COLO668 (cell line): Measurements from ENCODE around the gene TJAP1.
A peak's percentile ranks its signal among the peaks of the same experiment; 100 is the strongest.

Experiments used
- DNase-seq: peaks from one replicate; lab custom pipeline; 2025; ENCODE audit not compliant: unreplicated experiment; lab: John Stamatoyannopoulos, UW

Gene TJAP1

DNA sequence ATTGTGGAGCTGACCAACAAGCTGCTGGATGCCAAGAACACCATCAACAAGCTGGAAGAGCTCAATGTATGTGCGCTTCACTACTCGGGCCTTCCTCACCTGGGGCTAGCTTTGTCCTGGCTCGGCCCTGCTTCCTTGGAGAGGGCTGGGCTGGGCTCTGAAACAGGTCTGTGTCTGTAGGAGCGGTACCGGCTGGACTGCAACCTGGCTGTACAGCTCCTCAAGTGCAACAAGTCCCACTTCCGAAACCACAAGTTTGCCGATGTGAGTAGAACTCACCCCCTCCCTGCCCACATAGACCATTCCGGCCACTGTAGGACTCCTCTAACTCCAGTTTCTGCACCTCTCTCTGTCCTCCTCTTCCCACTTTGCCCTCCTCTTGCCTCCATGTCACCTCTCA lies 26.1 kb downstream of the TJAP1 start:
- no peak for DNase-seq

DNA sequence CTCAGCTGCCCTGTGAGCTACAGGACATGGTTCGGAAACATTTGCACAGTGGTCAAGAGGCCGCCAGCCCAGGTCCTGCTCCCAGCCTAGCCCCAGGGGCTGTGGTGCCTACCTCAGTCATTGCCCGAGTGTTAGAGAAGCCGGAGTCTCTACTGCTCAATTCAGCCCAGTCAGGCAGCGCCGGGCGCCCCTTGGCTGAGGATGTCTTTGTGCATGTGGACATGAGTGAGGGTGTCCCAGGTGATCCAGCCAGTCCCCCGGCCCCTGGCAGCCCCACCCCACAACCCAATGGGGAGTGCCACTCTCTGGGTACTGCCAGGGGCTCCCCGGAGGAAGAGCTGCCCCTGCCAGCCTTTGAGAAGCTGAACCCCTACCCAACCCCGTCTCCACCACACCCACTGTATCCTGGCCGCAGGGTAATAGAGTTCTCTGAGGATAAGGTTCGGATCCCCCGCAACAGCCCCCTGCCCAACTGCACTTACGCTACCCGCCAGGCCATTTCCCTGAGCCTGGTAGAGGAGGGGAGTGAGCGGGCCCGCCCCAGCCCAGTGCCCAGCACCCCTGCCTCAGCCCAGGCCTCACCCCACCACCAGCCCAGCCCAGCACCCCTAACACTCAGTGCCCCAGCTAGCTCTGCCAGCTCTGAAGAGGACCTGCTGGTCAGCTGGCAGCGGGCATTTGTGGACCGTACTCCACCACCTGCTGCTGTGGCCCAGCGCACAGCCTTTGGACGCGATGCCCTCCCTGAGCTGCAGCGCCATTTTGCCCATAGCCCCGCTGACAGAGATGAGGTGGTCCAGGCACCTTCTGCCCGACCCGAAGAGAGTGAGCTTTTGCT lies 27.6 kb downstream of the TJAP1 start:
- no peak for DNase-seq

DNA sequence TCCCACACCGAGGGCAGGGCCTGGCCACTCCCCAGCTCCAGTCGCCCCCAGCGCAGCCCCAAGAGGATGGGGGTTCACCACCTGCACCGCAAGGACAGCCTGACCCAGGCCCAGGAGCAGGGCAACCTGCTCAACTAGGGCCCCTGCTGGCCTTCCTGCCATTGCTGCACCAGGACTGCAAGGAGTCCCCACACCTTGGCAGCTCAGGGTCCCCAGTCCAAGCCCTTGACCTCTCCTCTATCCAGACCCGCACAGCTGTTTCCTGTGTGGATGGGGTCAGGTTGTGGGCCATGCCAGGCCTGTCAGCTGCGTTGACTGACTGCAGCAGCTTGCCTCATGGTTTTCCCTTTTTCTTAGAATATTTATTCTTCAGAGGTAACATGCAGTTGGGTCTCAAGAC lies 28.3 kb downstream of the TJAP1 start:
- DNase-seq: no peak

DNA sequence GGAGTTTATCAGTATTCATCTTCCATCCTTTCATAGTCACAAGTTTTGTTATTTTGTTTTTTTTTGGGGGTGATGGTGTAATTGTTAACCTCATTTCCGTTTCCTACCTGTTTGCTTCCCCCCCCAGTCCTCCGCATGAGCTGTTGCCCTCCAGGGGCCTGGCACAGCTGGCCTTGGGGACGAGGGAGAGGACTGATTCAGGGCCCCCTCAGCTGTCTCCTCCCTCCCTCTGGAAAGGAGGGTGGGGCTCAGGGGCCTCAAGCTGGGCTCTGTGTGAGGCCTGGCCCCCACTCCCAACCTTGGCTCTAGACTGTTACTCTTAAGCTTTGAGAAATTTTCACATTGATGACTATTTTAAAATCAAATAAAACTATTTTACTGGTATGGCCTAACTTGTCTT lies 28.8 kb downstream of the TJAP1 start:
- DNase-seq: no peak

DNA sequence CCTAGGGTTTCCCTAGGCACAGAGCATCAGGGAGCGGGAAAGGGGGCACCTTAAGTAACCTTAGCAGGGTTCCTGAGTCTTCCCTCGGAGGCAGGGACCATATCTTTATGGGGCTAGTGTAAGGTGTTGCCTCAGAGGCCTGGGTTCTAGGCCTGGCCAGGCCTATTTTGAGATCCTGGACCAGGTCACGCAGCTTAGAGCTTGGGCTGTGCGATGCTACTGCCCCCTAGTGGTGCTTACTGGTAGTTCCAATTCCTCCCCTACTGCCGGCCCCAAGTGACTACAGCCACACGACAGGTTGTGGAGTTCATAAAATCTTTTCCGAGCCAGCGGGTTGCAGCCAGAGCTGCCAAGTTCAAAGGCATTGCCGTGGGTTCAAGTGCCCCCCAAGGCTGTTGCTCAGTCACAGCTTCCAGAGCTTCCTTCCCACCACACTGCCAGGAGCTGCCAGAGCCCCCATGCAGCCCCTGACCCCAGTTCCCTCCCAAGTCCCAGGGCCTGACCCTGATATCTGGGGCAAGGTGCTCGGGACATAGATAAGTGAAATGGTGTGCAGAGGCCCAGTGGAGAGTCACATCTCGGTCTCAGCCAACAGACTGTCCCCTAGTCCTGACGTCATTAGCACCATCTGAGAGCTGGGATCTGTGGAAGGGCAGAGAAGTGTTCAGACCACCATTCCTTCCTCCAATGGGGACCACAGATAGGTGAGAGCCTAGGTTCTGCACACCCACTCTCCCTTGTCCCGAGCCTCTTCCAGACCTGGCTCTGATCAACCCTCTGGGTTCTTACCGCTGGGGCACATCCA lies 29.5 kb downstream of the TJAP1 start:
- DNase-seq: peak; percentile 68

DNA sequence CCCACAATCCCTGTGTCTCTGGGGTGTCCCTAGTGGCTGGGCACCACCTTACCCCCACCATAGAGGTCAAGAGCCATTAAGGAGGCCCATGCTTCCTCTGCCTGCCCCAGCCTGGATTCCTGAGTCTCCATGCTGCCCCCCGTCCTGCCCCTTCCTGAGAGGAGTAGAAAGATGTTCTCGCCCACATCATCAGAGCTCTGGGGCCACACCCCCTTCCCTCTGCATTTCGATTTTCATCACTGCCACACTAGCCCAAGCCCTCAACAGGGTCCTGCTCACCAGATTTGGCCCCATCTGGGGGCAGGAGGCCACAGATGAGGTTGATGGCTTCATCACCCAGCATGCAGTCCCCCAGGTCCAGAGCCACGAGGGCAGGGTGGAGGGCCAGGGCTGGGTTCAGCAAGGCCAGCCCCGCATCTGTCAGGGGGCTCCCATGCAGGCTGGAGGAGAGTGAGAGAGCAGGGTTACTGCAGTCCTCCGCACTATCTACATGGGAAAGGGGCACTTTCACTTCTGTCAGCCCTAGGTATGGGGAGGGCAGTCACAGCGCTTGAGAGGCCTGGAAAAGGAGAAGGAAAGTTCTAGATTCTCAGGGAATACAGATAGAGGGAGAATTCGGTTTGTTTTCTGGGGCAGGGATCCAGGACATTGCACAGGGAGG lies 31.2 kb downstream of the TJAP1 start:
- DNase-seq: no peak

DNA sequence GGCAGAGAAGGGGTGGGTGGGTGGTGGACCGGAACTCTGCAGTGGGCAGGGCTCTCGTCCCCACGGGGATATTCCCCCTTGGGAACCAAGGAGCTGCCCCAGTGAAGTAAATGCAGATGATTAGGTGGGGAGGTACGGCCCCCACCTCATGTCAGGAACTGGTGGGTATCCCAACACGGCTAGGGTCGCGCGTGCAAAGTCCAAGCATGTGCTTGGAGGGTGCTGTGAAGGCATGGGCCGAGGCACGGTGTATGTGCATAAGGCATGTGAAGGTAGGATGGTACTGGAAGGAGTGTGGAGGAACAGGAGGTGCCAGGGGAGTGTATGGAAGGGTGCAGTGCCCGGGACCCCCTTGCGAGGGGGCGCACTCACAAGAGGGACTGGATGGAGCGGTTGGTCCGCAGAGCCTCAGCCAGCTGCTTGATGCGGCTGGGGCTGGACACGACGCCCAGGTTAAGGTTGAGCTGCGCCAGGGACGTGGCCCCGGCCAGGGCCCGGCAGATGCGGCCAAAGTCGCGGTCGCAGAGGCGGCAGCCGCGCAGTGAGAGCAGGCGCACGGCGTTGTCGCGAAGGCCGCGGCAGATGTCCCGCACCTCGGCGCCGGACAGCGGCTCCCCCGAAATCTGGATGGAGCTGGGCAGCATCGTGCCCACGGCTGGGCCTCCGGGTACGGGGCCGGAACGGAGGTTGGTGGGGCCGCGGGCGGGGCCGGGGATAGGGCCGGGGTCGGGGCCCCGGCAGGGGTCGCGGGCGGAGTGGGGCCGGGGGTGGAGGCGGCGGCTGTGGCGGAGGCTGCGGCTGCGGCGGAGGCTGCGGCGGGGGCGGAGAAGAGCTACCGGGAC lies 32.0 kb downstream of the TJAP1 start:
- DNase-seq: peak; percentile 13

DNA sequence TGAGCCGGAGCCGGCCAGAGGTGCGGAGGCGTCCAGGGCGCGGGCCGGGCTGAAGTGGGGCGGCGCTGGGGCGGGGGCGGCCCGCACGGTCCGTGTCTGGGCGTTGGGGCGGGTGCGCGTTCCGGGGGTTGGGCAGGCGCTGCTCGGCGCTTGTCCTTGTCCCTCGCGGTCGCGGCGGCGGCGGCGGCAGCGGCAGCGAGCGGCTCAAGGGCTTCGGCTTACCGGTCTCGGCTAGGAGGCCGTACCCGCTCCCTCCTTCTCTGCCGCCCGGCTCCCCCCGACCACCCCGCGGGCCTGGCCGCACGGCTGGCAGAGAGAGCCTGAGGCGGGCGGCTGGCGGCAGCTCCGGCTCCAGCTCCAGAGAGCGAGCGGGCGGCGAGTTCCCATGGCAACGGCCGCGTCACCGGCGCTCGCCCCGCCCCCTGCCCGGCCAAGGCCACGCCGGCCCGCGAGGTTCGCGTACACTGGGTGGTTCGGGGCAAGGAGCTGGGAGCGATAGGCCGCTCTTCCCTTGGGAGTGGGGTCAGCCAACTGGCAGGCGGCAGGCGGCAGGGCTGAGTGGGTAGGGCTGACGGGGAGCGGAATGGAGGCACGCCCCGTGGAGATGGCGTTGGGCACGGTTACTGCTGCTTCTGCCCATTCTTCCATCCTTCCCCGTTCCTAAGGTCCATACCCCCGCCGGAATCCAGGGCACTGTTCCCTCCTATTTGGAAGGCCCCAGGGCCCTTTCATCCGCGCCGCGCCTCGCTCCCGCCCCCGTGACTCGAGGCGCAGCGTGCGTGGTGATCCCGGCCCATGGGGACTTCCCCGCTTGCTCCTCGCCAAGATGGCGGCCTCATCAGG lies 32.8 kb downstream of the TJAP1 start, which contains the start of gene LRRC73:
TSS of gene LRRC73 (minus strand) at position 363 of the 843 bp plus-strand sequence. CDS start 561 bp downstream, outside the sequence.
- peak; percentile 79 for DNase-seq

DNA sequence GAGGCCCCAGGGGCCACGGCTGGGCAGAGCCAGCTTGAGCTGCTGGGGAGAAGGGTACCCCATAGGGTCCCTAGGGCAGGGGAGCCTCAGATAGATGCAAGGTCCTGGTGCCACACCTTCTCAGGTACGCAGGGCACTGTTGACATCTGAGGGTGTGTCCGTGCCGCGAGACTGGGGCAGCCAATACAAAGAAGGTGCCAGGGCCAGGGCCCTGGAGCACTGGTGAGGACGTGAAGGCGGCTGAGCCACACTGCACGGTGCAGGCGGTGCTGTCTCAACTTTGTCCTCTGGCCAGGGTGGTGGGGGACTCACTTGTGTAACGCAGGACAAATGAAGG lies 33.4 kb downstream of the TJAP1 start:
- DNase-seq: peak; percentile 53

DNA sequence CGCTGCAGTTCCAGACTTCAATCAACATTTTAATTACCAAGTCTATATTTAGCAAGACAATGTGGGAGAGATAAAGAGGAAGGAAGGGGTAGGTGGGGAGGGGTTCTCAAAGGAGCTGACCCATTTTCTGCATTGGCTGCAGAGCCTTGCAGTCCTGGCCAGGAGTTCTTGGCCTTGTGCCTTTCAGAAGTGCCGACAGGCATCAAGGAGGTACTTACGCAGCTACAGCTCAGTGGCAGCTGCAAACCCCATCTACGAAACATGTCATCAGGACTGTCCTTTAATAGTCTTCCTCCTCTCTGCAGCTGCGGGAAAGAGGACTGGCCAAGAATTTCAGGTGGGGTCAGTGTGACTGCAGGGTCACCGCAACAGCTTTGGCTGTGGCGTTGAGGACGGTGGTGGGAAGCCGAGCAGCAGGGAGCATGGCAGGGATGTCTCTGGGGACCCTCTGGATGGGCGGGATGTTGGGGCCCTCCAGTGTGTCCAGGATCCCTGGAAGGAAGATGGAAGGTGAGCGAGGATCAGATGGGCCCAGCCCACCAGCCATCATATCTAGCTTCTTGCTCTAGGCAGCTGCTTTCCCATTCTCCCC lies 34.5 kb downstream of the TJAP1 start:
- no peak for DNase-seq

DNA sequence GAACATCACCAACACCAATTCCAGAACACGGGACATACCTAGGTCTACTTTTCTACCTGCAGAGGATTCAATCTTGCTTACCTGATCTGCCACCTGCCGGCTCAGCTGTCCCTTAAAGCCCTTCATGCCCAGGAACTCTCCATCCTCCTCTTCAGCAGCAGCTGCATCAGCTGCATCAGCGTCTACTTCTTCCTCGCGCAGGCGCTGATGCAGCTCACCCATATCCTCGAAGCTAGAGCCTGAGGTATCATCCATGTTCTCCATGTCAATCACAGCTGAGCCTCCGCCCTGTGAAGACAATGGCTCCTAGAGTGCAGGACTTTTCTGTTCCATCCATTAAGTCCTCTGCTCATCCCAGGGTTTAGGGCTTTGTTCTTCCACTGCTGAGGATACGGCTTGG lies 38.4 kb downstream of the TJAP1 start:
- DNase-seq: peak; percentile 43

DNA sequence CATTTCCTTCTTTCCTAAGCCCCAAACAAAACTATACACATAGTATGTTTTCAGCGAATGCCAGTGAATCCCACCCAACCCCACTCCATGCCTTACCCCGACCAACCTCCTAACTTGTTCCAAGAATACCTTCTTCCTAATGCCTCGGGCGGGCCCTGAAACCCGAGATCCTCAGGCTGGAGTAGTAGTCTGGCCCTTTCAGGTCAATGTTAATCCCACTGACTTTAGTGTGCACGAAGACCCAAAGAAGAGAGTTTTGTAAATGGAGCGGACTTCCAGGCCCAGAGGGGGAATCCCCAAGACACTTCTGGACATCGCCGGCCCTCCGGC lies 39.0 kb downstream of the TJAP1 start:
- DNase-seq: no peak

DNA sequence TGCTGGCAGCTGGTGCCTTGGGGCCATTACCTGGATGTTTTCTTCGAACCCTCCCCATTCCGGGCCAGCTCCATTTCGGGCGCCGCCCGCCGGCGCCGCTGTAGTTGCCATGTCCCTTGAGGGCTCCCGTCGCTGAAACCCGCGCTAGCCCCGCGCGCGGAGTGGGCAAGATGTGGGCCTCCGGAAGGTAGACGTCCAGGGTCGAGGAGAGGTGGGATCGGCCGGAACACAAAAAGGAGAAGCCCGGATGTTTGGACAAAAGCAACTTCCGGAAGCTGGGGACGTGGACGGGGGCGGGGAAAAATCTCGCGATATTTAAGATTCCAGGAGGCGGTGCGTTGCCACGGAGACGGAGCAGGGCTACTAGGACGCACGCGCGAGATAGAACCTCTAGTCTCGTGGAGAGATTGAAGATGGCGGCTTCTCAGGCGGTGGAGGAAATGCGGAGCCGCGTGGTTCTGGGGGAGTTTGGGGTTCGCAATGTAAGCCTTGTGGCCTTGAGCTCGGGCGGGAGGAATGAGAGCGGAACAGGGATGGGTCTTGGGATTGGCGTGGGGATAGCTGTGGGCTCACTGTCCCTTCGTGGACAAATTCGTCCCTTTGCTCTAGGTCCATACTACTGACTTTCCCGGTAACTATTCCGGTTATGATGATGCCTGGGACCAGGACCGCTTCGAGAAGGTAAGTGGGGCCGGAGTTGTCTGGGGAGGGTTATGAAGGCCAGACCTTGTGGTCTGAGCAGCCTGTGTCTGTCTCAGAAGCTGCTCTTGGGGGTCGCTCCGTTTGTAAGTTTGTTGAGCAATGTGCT lies 39.5 kb downstream of the TJAP1 start, which contains the start of the genes POLR1C and YIPF3:
TSS of gene POLR1C (plus strand) at position 393 of the 808 bp plus-strand sequence. CDS start at position 414, 21 bp downstream.
TSS of gene YIPF3 (minus strand) at position 230 of the 808 bp plus-strand sequence. CDS start at position 111, 119 bp downstream.
- DNase-seq: peak; percentile 95

DNA sequence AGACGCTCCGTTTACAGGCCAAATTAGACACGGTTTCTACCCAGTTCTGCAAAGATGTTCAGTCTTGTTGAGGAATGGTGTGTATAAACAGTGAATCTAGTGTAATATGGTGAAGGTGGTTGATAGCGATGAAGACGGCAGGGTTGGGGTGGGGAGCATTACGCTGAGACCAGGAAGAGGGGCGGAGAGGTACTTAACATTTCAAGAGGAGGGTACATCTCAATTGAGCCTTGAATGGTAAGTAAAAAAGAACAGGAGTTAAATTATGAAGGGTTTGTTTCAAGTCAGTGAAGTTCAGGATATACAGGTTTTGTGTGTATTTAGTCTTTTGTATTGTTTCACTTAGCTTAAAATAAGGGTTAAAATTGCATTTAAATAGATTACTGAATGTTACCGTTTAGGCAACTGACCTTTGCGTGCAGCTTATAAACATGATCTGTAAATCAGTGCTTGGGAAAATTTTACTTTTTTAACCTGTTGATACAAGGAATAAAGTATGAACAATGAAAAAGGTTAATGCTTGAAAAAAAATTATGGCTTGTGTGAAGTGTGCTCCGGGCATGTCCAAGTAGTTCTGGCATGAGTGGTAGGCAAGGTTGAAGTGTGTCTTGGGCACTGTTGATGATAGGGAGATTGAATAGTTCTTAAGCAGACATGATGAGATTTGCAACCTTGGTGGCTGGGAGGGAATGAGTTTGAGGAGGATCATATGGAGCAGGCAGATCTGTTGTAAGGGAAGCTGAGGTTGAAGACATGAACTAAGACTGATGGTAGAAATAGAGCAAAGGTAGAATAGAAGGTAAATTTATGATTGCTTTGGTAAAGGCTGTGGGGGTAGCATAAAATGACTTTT lies 40.4 kb downstream of the TJAP1 start:
- DNase-seq: no peak

DNA sequence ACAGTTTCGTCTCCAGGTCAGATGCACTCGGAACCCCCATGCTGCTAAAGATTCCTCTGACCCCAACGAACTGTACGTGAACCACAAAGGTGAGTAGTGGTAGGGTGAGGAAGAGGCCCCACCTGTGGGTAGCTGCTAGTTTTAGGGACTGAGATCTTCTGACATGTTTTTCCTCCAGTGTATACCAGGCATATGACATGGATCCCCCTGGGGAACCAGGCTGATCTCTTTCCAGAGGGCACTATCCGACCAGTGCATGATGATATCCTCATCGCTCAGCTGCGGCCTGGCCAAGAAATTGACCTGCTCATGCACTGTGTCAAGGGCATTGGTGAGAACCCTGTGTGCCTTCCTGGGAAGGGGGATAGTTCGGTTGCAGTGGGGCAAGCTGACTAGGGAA lies 42.7 kb downstream of the TJAP1 start:
- no peak for DNase-seq

DNA sequence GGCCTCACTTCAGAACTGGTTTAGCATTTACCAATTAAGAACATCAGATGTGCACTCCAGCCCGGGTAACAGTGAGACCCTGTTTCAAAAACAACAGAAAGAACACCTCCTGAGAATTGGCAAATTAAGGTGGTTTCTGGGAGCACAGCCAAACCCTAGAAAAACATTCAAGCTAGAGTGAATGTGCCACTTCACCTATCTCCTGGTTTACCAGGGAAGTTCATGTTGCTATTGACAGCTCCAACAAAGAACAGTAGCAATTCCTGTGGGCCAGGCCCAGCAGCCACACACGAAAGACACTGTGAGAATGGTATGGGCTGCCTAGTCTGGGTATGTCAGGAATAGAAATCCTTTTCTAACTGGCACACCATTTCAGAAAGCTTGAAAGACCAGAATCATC lies 44.5 kb downstream of the TJAP1 start:
- DNase-seq: no peak

DNA sequence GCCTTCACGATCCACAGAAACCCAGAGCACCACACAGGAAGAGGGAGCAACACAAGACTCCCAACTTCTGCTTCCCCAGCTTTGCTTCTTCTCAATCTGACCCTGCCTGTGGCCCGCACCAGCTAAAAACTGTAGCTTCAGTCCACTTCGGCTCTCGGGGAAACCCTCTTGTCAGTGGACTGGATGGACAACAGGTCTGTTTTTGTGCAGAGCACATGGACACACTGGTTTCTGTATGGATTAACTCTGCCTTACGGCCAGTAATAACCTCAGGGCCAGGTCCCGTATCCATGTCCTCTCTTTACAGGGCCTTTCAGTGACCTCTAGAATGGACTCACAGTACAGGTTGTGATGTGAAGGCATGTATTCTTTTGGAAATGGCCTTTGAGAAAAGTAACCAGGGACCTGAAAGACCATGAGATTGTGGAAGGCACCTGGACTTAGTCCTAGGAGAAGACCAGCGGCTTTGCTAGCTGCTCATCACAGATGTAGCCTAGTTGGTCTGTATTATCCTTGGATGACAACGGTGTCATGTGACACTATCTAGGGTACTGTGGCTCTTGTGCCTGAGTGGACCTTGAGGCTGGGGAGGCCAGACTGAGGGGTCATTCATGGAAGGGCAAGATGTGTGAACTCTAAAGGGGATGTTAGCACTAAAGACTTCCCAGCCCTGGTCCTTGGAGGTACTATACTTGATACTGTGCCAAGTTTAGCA lies 45.3 kb downstream of the TJAP1 start:
- DNase-seq: no peak
